GM12873 (cell line): ENCODE data around the gene MAPK12.

Source experiments
- CTCF ChIP-seq: IDR thresholded peaks from 2 replicates; pipeline ENCODE4 v1.5.1; 2012; ENCODE audit warnings: low read depth, mild to moderate bottlenecking, moderate library complexity, low read length, control low read depth; ENCODE audit not compliant: insufficient read depth; ENCODE audit errors: missing control alignments

The MAPK12 gene

GRCh38 chr22:50248196-50249081, 13.0 kb downstream of the MAPK12 start:
- no peak for TF ChIP-seq CTCF

- no peak for TF ChIP-seq CTCF
Observed at GRCh38 chr22:50247748-50248147, 13.7 kb downstream of the MAPK12 start.

- TF ChIP-seq CTCF: peak; percentile 38
Observed at GRCh38 chr22:50246242-50247175, 15.0 kb downstream of the MAPK12 start.

- no peak for TF ChIP-seq CTCF
Observed at GRCh38 chr22:50245214-50246072, 16.0 kb downstream of the MAPK12 start.

- peak; percentile 35 for TF ChIP-seq CTCF
Observed at GRCh38 chr22:50244420-50245213, 16.9 kb downstream of the MAPK12 start, which contains the start of gene TUBGCP6. Gene TUBGCP6 (minus strand): TSS chr22:50245023. CDS start chr22:50244459, 564 bp downstream.

GRCh38 chr22:50243685-50244419, 17.6 kb downstream of the MAPK12 start:
- no peak for TF ChIP-seq CTCF
